ENCODE results near the gene TFRC. TPM values are rescaled to one million over a fixed set of nuclear protein-coding genes. Genes with fewer than 3 reads are reported as not detected.
"Not testable (repeated sequence)": the region's sequence is repeated elsewhere in the genome, so short reads cannot be mapped to it uniquely, and the experiment has no call there.

Gene TFRC
- polyA plus RNA-seq, 4 donors: 12.7 to 108 (median 50.4) TPM

DNA sequence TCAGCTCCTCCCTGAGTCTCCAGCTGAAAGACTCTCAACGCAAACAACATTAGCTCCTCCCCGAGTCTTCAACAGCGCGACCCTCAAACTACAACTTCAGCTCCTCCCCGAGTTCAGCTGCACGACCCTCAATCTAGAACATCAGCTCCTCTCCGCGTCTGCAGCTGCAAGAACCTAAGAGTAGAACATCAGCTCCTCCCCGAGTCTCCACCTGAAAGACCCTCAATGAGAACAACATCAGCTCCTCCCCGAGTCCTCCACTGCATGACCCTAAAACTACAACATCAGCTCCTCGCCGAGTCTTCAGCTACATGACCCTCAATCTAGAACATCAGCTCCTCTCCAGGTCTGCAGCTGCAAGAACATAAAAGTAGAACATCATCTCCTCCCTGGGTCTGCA is 78.3 kb downstream of the TFRC start:
- no peak overlapping the region for H3K27ac ChIP-seq (ENCODE audit: low read depth in 1 of 3, low read length in 2 of 3)
- FAIRE-seq (no peak), DNase-seq (no peak)
- no peaks in the 10 kb centered on the region for H3K36me3 ChIP-seq (ENCODE audit: control insufficient read depth in 3 of 3, insufficient read depth in 2 of 3, low read depth in 1 of 3, low read length in 3 of 3)
- peaks cover 0 to 14% of the 10 kb centered on the region in 2 donors for H3K9me3 ChIP-seq (ENCODE audit: control insufficient read depth in 2 of 2, insufficient read depth in 1 of 2, low read depth in 1 of 2, low read length in 1 of 2)
- peaks cover 0 to 7% (median 0%) of the 10 kb centered on the region in 3 donors for H3K27me3 ChIP-seq (ENCODE audit: control insufficient read depth in 3 of 3, insufficient read depth in 3 of 3, low read length in 3 of 3)
- H3K4me3 ChIP-seq (ENCODE audit: low read depth in 1 of 3, low read length in 3 of 3): no peak overlapping the region
- WGBS, 3 donors: 88 to 95% (median 91%) methylated on average over 12 of the region's 12 CpGs
- no peaks in the 10 kb centered on the region for H3K4me1 ChIP-seq (ENCODE audit: control insufficient read depth in 3 of 3, insufficient read depth in 2 of 3, low read depth in 1 of 3, low read length in 2 of 3)

DNA sequence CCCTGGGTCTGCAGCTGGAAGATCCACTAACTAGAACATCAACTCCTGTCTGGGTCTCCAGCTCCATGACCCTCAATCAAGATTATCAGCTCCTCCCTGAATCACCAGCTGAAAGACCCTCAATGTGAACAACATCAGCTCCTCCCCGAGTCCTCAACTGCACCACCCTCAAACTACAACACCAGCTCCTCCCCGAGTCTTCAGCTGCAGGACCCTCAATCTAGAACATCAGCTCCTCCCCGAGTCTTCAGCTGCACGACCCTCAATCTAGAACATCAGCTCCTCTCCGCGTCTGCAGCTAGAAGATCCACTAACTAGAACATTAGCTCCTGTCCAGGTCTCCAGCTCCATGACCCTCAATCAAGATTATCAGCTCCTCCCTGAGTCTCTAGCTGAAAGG is 79.2 kb downstream of the TFRC start:
- not testable (repeated sequence) for H3K27me3 ChIP-seq (ENCODE audit: control insufficient read depth in 3 of 3, insufficient read depth in 3 of 3, low read length in 3 of 3); FAIRE-seq; H3K4me1 ChIP-seq (ENCODE audit: control insufficient read depth in 3 of 3, insufficient read depth in 2 of 3, low read depth in 1 of 3, low read length in 2 of 3); H3K36me3 ChIP-seq (ENCODE audit: control insufficient read depth in 3 of 3, insufficient read depth in 2 of 3, low read depth in 1 of 3, low read length in 3 of 3); H3K4me3 ChIP-seq (ENCODE audit: low read depth in 1 of 3, low read length in 3 of 3); H3K27ac ChIP-seq (ENCODE audit: low read depth in 1 of 3, low read length in 2 of 3); DNase-seq
- WGBS, 3 donors: 88 to 90% (median 89%) methylated on average over 6 of the region's 6 CpGs
- peaks cover 0 to 14% of the 10 kb centered on the region in 2 donors for H3K9me3 ChIP-seq (ENCODE audit: control insufficient read depth in 2 of 2, insufficient read depth in 1 of 2, low read depth in 1 of 2, low read length in 1 of 2)

GRCh38 chr3:196001240-196001639 is 80.7 kb downstream of the TFRC start:
- not testable (repeated sequence) for H3K4me1 ChIP-seq (ENCODE audit: control insufficient read depth in 3 of 3, insufficient read depth in 2 of 3, low read depth in 1 of 3, low read length in 2 of 3); H3K4me3 ChIP-seq (ENCODE audit: low read depth in 1 of 3, low read length in 3 of 3); H3K27ac ChIP-seq (ENCODE audit: low read depth in 1 of 3, low read length in 2 of 3); FAIRE-seq; H3K27me3 ChIP-seq (ENCODE audit: control insufficient read depth in 3 of 3, insufficient read depth in 3 of 3, low read length in 3 of 3); DNase-seq; H3K36me3 ChIP-seq (ENCODE audit: control insufficient read depth in 3 of 3, insufficient read depth in 2 of 3, low read depth in 1 of 3, low read length in 3 of 3)
- WGBS, 3 donors: 86 to 89% (median 86%) methylated on average over 7 of the region's 7 CpGs
- peaks cover 0 to 14% of the 10 kb centered on the region in 2 donors for H3K9me3 ChIP-seq (ENCODE audit: control insufficient read depth in 2 of 2, insufficient read depth in 1 of 2, low read depth in 1 of 2, low read length in 1 of 2)

DNA sequence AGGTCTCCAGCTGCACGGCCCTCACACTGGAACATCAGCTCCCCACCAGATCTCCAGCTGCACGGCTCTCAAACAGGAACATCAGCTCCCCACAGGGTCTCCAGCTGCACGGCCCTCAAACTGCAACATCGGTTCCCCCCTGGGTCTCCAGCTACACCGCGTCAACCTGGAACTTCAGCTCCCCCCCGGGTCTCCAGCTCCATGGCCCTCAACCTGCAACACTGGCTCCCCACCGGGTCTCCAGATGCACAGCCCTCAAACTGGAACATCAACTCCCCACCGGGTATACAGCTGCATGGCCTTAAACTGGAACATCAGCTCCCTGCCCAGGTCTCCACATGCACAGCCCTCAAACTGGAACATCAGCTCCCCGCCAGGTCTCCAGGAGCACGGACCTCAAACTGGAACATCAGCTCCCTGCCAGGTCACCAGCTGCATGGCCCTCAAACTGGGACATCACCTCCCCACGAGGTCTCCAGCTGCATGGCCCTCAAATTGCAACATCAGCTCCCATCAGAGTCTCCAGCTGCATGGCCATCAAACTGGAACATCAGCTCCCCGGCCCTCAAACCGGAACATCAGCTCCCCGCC is 81.4 kb downstream of the TFRC start:
- not testable (repeated sequence) for H3K27ac ChIP-seq (ENCODE audit: low read depth in 1 of 3, low read length in 2 of 3); H3K27me3 ChIP-seq (ENCODE audit: control insufficient read depth in 3 of 3, insufficient read depth in 3 of 3, low read length in 3 of 3); DNase-seq; H3K4me1 ChIP-seq (ENCODE audit: control insufficient read depth in 3 of 3, insufficient read depth in 2 of 3, low read depth in 1 of 3, low read length in 2 of 3); H3K4me3 ChIP-seq (ENCODE audit: low read depth in 1 of 3, low read length in 3 of 3); FAIRE-seq; H3K36me3 ChIP-seq (ENCODE audit: control insufficient read depth in 3 of 3, insufficient read depth in 2 of 3, low read depth in 1 of 3, low read length in 3 of 3)
- 78 to 85% (median 81%) methylated on average over 12 to 15 of the region's 15 CpGs for WGBS, 3 donors
- peaks cover 0 to 14% of the 10 kb centered on the region in 2 donors for H3K9me3 ChIP-seq (ENCODE audit: control insufficient read depth in 2 of 2, insufficient read depth in 1 of 2, low read depth in 1 of 2, low read length in 1 of 2)

DNA sequence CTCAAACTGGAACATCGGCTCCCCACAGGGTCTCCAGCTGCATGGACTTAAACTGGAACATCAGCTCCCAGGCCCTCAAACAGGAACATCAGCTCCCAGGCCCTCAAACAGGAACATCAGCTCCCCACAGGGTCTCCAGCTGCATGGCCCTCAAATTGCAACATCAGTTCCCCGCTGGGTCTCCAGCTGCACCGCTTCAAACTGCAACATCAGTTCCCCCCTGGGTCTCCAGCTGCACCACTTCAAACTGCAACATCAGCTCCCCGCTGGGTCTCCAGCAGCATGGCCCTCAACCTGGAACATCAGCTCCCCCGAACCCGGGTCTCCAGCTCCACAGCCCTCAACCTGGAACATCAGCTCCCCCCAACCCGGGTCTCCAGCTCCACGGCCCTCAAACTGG is 82.0 kb downstream of the TFRC start:
- FAIRE-seq (no peak), DNase-seq (no peak)

More for the DNA sequence above, 82.0 kb downstream of the TFRC start:
- Histone ChIP-seq H3K4me3 (ENCODE audit: low read depth in 1 of 3, low read length in 3 of 3) (no peak overlapping the region), H3K27me3 (ENCODE audit: control insufficient read depth in 3 of 3, insufficient read depth in 3 of 3, low read length in 3 of 3) (peaks cover 0 to 7% (median 0%) of the 10 kb centered on the region in 3 donors), H3K9me3 (ENCODE audit: control insufficient read depth in 2 of 2, insufficient read depth in 1 of 2, low read depth in 1 of 2, low read length in 1 of 2) (peaks cover 0 to 14% of the 10 kb centered on the region in 2 donors), H3K36me3 (ENCODE audit: control insufficient read depth in 3 of 3, insufficient read depth in 2 of 3, low read depth in 1 of 3, low read length in 3 of 3) (no peaks in the 10 kb centered on the region), H3K4me1 (ENCODE audit: control insufficient read depth in 3 of 3, insufficient read depth in 2 of 3, low read depth in 1 of 3, low read length in 2 of 3) (no peaks in the 10 kb centered on the region), H3K27ac (ENCODE audit: low read depth in 1 of 3, low read length in 2 of 3) (no peak overlapping the region)
- WGBS, 3 donors: 72 to 90% (median 86%) methylated on average over 8 of the region's 8 CpGs

Other genes starting within 250 kb of the TFRC start
- gene TNK2, start 173.5 kb downstream of the TFRC start, polyA plus RNA-seq: 10 to 100 TPM in 3 of 4 donors, 1 to 10 TPM in 1; 6.7 to 32.8 (median 16.2) TPM
- under 1 TPM in 2 of 4 donors, not detected in 2; 0.22 to 0.40 TPM for gene ZDHHC19, start 129.3 kb upstream of the TFRC start, polyA plus RNA-seq
- gene SLC51A, start 134.4 kb upstream of the TFRC start, polyA plus RNA-seq: 100 to 1,000 TPM in 2 of 4 donors, 10 to 100 TPM in 2; 25.0 to 143 (median 72.4) TPM
- 10 to 100 TPM; 43.4 to 92.8 (median 47.9) TPM for gene PCYT1A, start 205.6 kb upstream of the TFRC start, polyA plus RNA-seq
- gene DYNLT2B, start 236.2 kb upstream of the TFRC start, polyA plus RNA-seq: 10 to 100 TPM in 2 of 4 donors, 1 to 10 TPM in 2; 4.0 to 12.2 (median 8.2) TPM

Measured in small intestine (tissue), 7 donors.